Non-pigmented ciliary epithelial cell (primary cell): Measurements from ENCODE around the gene NELL2.
"Not testable (repeated sequence)": the region's sequence is repeated elsewhere in the genome, so short reads cannot be mapped to it uniquely, and the experiment has no call there.

Source experiments
- DNase-seq: peaks from one replicate; pipeline ENCODE4 v3.0.0-alpha.2; 2010; ENCODE audit warnings: low read depth

NELL2 gene

DNA sequence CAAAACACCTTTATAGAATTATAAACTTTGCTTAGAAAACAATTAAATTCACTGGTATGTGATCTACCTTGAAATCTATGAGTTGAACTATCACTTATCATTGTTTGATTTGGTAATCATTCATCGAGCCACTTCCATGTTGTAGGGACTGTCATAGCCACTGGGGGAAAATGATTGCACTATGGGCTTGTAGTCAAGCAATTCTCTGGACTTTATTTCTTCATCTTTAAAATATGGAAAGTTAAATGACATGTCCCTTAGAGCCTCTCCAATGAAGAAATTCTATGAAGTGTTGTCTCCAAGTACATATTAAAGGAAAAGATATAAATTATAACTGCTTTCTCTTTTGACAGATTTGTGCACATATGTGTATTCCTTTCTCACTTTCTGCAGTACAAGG, 97.3 kb downstream of the NELL2 start:
- DNase-seq: no peak

DNA sequence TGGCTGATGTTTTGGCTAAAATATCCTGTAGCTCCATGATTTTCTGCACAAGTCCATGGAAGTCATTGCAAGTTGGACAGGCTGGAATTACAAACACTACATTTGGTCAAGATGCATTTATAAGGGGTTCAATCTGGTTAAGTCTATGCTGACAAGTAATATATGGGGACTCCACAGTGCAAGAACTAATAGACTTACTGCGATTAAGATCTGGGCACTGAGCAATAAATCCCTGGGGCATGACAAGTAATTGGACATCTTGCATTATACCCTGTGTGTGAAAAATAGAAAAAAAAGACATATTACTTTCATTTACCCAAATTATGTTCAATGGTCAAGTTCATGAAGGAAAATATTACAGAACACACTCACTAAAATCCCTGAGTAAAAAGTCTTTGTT, 99.1 kb downstream of the NELL2 start:
- DNase-seq: no peak

DNA sequence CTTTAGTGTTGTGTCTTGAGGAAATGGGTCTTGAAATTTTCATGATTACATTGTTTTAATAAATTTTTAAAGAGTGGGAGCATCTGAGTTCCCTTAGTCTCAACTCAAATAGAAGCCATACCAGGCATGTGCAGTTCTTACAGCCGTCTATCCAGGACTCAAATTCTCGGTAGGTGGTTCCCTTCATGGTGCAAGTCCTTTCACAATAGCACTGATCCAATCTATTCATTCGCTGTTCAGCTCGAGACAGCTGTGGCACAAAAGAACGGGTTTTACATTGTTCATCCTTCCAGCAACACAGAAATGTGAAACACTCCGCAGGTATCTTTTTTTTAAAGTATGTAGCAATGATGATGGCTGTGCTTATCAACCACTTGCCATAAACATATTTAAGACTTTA, 100.2 kb downstream of the NELL2 start:
- DNase-seq: no peak

DNA sequence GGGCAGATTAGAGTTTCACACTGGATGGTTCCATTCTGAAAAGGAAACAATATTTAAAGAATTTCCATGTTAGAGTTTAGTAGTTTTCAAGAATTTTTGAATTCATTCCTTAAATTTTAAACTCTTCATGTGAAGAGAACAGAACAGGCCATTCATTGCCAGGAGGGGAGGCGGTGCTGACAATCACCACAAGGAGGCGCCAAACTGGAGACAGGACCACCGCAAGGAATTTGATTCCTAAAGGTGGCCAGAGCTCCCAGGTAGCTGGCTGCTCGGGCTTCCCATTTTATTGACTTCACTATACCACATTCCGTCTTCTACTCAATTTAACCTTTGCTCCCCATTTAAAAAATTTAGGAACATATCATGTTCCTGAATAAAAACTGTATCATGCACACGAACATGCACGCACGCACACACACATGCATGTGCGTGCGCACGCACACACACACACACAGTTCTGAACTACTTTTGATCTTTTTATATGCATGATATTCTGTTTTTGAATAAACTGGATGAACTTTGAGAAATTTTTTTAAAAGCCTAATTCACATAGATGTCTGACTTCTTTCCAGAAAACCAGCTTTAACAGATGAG, 101.2 kb downstream of the NELL2 start:
- no peak for DNase-seq

DNA sequence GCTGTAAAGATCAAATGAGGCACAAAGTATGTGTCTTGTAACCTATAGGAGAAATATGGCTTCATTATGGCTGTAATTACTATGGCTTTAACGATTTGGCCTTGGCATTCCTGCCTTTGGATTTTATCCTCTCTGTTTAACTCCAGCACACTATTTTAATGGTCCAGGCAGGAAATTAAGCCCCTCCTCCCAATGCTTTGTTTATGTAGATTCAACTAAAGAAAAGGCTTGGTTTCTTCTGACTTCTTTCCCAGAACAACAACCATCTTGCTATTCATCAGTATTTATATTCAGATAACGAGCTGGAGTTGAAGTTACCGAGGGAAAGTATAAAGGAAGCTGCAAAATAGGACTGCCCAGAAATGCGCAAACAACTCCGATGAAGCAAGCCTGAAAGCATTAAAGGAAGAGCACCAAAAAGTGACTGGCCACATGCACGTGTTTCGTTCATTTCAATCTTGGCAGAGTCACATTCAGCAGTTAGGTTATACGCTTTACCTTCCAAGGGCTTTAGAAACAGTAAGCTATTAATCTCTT, 104.6 kb downstream of the NELL2 start:
- no peak for DNase-seq

DNA sequence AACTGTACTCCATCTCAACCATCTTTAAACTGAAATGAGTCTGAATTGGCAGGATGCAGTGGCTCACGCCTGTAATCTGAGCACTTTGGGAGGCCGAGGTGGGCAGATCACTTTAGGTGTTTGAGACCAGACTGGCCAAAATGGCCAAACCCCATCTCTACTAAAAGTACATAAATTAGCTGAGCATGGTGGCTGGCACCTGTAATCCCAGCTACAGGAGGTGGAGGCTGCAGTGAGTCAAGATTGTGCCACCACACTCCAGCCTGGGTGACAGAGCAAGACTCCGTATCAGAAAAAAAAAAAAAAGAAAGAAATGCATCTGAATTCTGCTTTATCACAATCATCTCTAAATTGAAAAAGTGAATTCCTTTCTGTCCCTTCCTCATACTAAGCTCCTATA, 110.3 kb downstream of the NELL2 start:
- no peak for DNase-seq

DNA sequence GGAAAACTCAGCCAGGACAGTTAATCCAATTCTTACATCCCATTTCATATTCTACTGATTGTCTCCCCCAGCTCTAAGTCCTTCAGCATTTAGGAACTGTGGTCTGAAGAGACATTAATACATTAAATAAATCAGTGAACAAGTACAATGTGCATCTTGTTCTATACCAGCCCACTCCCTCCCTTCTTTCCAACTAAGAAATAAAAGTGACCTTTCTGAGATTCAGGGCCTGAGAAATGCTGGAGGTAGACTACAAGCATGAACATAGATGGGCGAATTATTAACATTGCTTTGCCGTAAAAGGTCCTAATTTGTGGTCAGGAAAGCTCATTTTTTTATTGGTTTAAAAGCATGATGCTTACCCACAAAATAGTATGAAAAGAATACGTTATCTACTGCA, 113.1 kb downstream of the NELL2 start:
- no peak for DNase-seq

DNA sequence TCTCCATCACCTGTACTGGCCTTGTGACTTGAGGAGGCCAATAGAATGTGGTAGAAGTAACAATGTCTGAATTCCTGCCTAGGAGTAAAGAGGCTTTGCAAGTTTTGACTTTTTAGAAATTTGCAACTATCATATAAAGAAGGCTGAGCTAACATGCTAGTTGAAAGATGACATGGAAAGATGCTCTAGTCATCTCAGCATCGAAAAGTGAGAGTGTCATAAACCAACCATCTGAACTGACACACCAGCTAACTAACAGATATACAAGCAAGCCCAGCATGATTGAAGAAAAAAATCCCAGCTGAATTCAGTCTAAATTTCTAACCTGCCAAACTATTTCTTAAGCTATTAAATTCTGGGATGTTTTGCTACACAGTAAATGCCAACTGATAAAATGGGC, 116.8 kb downstream of the NELL2 start:
- no peak for DNase-seq

DNA sequence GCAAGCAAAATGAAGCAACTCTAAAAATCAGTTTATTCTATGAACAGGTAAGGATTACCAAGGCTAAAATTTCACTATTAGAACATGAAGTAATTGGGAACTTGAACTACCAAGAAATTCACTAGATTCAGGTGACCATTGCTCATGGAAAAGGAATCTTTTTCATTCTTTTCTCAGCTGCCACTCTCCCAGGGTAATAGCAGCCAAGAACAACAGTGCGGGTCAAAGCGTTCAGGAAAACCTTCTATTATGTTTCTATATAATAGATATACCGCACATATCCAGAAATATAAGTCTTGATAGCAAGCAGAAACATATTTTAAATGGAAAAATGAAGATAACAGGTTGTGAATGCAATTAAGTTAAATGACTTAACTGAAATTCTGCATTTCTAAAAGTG, 125.6 kb downstream of the NELL2 start:
- no peak for DNase-seq

DNA sequence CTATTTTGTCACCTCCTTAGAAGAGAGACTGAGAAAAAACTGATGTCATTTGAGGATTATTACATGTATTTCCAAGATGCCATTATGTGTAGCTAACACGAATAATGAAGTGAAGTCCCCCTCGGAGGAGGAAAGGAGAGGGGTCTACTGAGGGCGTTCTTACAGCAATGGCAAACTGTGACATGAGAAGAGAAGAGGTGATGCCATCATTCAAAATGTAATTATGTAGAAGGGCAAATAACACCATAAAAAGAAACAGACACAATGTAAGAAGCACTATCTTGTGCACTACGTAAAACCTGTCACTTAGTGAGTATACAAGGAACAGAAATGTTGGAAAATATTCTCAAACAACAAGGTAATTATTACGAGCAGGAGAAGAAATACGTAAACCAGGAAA, 126.5 kb downstream of the NELL2 start:
- no peak for DNase-seq

DNA sequence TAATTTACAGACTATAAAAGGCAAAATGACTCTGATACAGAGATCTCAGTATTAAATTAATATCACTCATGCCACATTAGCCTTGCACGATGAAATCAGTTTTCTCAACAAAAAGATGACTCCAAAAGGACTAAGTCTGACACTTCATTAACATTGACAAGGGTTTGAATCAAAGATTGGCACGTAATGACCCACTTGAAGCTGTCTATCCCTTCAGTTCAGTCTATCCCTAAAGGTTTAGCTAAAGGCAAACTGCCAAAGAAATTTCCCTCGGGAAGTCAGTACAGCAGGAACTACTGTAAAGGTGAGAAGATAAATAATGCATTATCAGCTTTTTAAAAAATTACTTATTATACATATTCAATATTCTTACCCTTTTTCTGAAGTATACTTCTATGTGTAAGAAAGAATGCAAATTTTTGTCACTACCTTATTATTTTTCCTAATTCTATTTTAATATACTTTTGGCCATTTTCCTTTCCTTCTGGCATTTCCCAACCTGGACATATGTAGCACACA, 127.1 kb downstream of the NELL2 start:
- no peak for DNase-seq

DNA sequence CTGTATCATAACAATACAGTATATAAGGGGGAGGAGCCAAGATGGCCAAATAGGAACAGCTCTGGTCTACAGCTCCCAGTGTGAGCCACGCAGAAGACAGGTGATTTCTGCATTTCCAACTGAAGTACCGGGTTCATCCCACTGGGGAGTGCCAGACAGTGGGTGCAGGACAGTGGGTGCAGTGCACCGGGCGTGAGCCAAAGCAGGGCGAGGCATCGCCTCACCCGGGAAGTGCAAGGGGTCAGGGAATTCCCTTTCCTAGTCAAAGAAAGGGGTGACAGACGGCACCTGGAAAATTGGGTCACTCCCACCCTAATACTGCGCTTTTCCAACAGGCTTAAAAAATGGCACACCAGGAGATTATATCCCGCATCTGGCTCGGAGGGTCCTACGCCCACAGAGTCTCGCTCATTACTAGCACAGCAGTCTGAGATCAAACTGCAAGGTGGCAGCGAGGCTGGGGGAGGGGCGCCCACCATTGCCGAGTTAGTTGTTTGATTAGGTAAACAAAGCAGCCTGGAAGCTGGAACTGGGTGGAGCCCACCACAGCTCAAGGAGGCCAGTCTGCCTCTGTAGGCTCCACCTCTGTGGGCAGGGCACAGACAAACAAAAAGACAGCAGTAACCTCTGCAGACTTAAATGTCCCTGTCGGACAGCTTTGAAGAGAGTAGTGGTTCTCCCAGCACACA, 134.7 kb downstream of the NELL2 start:
- not testable (repeated sequence) for DNase-seq

DNA sequence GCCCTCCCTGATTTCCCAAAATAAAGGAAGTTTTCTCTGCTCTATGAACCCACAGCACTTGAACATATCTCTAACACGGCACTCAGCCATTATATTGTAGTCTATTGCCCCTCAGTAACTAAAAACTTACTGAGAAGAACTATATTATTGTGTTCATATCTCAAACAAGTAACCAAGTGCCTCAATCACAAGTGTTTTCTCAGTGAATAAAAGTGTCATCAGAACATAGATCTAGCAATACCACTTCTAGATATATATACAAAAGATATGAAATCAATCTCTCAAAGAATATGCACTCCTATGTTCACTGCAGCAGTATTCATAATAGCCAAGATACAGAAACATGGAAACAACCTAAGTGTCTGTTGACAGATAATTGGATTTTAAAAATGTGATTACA, 138.1 kb downstream of the NELL2 start:
- no peak for DNase-seq

DNA sequence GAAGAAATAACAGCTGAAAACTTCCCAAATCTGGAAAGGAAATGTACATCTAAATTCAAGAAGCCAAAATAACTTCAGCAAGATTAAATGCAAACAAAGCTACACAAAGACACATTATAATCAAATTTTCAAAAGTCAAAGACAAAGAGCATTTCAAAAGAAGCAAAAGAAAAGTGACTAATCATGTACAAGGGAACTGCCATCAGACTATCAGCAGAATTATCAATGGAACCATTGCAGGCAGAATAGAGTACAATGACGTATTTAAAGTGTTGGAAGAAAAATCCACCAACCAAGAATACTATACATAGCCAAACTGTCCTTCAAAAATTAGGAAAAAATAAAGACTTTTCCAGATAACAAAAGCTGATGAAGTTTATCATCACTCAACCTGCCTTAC, 147.5 kb downstream of the NELL2 start:
- no peak for DNase-seq

DNA sequence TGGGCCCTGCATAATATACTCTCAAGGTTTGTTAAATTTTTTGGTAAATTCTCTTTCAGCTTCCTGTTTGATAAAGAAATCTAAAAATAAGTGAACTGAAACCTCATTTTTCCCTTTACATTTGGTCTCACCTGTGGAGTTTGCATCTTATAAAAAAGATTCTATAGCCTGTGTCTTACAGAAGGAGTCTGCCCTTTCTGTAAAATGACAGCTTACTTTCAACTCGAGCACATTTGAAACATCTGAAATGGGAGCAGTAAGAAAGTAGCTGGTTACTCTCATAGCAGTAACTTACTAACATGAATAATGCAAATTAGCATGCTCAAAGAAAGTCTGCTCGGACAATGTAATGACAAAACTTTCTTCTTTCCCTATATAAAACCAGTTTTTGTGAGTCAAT, 155.8 kb downstream of the NELL2 start:
- DNase-seq: no peak

DNA sequence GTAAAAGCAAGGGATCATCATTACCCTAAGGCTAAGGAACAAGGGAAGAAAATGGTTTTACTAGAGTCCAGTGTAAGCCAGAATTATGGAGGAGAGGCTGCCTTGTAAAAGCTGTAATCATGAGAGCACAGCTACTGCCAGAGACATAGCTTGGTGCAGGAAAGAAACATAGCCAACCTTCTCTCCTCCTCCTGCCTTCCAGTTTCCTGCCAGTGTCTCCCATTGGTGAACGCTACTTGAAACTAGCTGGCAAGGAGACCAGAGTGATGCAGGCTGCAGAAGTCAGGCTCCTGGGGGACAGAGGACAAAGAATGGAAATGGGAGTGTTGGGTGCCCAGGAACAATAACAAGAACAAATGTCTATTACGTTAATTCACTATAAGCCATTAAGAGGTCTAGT, 158.5 kb downstream of the NELL2 start:
- no peak for DNase-seq

DNA sequence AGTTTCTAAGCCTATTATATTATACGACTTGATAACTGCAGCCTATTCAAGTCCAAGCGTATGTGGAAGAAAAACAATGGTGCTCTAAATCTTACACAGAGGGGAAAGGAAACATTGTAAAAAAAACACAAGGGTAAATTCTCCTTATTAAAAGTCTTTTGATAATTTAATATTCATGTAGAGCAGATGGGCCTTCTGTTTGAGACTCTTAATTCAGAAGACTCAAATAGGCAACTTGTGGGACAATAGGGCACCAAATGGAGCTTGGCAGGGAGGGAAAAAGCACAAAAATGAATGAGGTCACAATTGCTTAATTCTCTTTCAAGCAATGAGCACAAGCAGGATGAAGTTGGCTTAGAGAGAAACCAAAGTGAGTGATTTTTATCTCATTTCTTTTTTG, 159.4 kb downstream of the NELL2 start:
- no peak for DNase-seq

DNA sequence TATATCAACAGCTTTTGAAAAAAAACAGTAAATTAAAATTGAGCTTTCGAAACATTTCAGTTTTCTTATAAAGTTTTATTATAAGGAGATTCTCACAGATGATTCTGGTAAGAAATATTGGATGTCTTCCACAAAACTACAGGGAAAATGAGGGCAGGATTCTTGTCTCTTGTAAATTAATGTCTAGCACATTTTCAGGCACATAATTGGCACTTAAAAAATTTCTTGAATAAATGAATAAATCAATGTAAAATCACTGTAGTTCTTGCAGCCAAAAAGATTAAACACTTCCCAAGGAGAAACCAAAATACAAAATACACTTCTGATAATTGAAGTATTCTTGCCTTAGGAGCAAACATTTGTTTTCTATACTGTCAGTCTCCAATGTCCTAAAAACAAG, 164.4 kb downstream of the NELL2 start:
- DNase-seq: no peak

DNA sequence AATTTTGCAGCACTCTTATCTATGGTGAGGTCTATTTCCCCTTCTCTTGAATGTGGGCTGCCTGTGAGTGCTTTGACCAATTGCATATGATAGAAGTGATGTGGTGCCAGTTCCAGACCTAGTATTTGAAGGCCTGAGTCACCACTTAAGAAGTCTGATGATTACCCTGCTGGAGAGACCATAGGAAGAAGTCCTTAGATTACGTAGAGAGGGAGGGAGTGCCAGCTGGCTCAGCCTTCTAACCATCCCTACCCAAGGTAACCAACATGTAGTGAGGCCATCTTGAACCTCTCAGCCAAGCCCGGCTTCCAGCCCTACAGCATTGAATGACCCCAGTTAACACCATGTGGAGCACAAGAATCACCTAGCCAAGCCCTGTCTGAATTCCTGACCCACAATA, 166.9 kb downstream of the NELL2 start:
- DNase-seq: no peak

DNA sequence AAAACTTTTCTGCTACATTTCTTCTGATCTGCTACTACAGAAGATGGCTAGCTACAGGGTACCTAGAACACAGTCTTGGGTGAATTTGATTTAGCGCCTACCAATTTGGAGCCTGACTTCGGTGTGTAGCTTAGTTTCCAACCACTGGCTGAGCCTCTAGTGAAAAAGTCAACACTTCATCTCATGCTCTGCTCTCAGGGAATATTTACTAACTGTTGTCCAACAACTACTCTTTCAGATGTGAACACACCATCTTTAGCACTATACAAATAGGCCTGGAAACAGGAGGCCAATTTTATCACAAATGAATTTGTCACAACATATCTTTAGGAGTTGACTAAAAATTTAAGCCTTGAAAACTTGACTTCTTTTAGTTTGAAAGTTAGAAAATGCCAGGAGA, 167.9 kb downstream of the NELL2 start:
- DNase-seq: no peak

DNA sequence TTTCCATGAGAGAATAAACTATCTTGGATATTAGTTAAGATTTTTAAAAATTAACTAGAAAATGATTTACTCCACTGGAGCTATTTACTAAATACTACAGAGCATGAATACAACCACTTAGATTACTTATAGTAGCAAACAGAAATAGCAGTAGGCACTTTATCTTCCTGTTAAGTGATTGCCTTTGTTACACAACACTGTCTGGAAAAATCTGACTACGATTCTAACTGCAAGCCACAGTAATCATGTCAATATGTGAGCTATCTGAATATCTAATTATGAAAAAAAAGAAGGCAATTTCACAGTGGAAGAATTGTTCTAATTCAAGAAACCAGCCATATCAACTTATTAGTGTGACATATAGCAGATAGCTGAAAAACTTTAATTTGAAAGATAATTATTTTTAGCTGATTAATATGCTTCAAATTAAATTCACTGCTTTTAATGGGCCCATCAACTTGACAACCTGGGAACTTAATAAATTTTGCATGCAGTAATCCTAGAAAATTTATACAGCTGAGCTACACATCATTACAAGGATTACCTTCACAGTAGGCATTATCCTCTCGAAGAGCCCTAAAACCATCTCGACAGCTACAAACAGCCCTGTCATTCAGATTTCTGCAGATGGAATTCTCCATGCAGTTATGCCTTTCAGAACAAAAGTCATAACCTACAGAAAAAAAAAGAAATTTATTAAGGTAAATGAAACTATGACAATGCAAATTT, 172.8 kb downstream of the NELL2 start:
- DNase-seq: no peak

DNA sequence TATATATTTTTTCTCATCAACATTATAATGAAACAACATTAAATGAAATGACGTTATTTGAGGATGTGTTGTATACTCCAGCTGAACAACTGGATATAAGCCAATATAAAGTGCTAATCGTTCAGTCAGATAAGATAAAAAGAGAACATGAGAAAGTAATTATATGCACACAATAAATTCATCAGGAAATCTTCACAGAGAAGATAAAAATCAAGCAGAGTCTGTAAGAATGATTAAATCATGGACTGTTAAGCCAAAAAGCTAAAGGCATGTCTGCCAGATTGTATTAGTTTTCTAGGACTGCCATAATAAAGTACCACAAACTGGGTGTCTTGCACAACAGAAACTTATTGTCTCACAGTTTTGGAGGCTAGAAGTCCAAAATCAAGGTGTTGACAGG, 178.6 kb downstream of the NELL2 start:
- DNase-seq: no peak

DNA sequence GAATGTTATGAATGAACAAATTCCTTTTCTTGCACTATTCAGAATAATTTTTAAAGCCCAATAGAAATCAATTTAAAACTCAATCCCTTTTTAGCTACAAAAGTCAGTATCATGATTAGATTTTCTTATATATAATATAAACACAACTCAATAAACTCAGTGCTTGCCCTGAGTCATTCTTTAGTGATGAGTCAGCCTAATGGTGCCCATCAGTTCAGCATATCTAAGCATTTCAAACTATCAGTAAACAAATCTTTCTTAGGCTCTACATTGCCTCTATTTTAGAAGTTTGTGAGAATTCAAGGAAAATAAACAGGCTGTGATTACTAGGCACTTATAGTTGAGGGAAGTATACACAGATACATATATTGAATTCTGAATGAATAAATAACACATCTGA, 179.6 kb downstream of the NELL2 start:
- DNase-seq: peak; percentile 4
